SH-SY5Y (cell line): ENCODE measurements around the gene WDR93.

Experiments
- GATA2 ChIP-seq: IDR thresholded peaks from 2 replicates; pipeline ENCODE4 v1.6.1; 2011; ENCODE audit warnings: mild to moderate bottlenecking, low read depth, low read length
- GATA3 ChIP-seq: IDR thresholded peaks from 2 replicates; pipeline ENCODE4 v1.6.1; 2011; ENCODE audit warnings: low read depth, mild to moderate bottlenecking, low read length, moderate library complexity

GRCh38 chr15:89725064-89725463 lies 34.5 kb downstream of the WDR93 start:
- no peak for TF ChIP-seq GATA3
- TF ChIP-seq GATA2: no peak
